HCT116 (cell line): Measurements from ENCODE around the gene ACTR3. TPM values are rescaled to one million over a fixed set of nuclear protein-coding genes. Genes with fewer than 3 reads are reported as not detected.
A peak's percentile ranks its signal among the peaks of the same experiment; 100 is the strongest.

Experiments used
- ATAC-seq: fragments of 200-7000 bp; cut with Tn5 transposase; 2 replicates; pipeline ENCODE4 v1.9.1; 2020; ENCODE audit warnings: mild to moderate bottlenecking, moderate library complexity
- BruUV-seq: library from RNA; stranded (reverse); fragments of 400-500 nt; replicated peaks from 2 replicates; lab custom pipeline; 2021; lab: Mats Ljungman, UMichigan
- CTCF ChIA-PET: fragments of 300-600 bp; sonication (Branson Sonifier 250); formaldehyde crosslinking; loops from one replicate; lab custom pipeline; 2021; ENCODE audit warnings: antibody characterized with exemption; lab: Charles Lee
- POLR2A ChIA-PET: fragments of 300-600, 350-600 bp; sonication (Branson Sonifier 250); formaldehyde crosslinking; loops from one replicate; lab custom pipeline; 2021; ENCODE audit warnings: antibody characterized with exemption; lab: Charles Lee
- RAD21 ChIA-PET, 2 experiments: fragments of 300-600 bp; sonication (Branson Sonifier 250); formaldehyde crosslinking; loops; one replicate each; lab custom pipeline; 2023; ENCODE audit warnings: low total read pairs in 2 of 2; ENCODE audit not compliant: uncharacterized antibody in 2 of 2, unreplicated experiment in 2 of 2, low non-redundant PET in 1 of 2; lab: Charles Lee
- DNase-seq: peaks from one replicate; pipeline ENCODE4 v3.0.0-alpha.2; 2010; ENCODE audit warnings: low read depth, low spot score
- H2AFZ ChIP-seq: fragments of 200-600 bp; shearing (Covaris generic), sonication (generic); 2 replicates; pipeline ENCODE4 v1.6.1; 2017; ENCODE audit warnings: low read depth, mixed run types, mixed read lengths, antibody characterized with exemption, low read length; ENCODE audit not compliant: poor library complexity, severe bottlenecking
- H3K27ac ChIP-seq: 2 replicates; pipeline ENCODE4 v1.5.1; 2012; ENCODE audit warnings: low read depth, low read length
- H3K27me3 ChIP-seq: fragments of 200-600 bp; sonication (generic); 2 replicates; pipeline ENCODE4 v1.6.1; 2016; ENCODE audit warnings: mixed run types, low read length, mixed read lengths; ENCODE audit not compliant: insufficient read depth
- H3K36me3 ChIP-seq, 2 experiments: fragments of 200-500 bp in 1 of 2; fragments of 200-600 bp in 1 of 2; sonication (Bioruptor generic) in 1 of 2; sonication (generic) in 1 of 2; 2 replicates each; pipeline versions ENCODE4 v1.5.1 to v1.6.1; 2014 to 2016; ENCODE audit warnings: low read length in 2 of 2, inconsistent platforms in 1 of 2, mixed read lengths in 1 of 2, mixed run types in 1 of 2; ENCODE audit not compliant: insufficient read depth in 2 of 2, control insufficient read depth in 1 of 2
- H3K4me1 ChIP-seq, 2 experiments: fragments of 200-600 bp in 1 of 2; sonication (generic) in 1 of 2; 2 replicates each; pipeline versions ENCODE4 v1.5.1 to v1.6.1; 2012 to 2017; ENCODE audit warnings: low read length in 2 of 2, inconsistent platforms in 1 of 2, mild to moderate bottlenecking in 1 of 2, mixed read lengths in 1 of 2, mixed run types in 1 of 2, moderate library complexity in 1 of 2; ENCODE audit not compliant: insufficient read depth in 2 of 2, control insufficient read depth in 1 of 2
- H3K4me2 ChIP-seq: fragments of 200-600 bp; sonication (generic); 2 replicates; pipeline ENCODE4 v1.6.1; 2017; ENCODE audit warnings: mixed run types, low read length, mixed read lengths
- H3K4me3 ChIP-seq, 2 experiments: fragments of 200-600 bp in 1 of 2; sonication (generic) in 1 of 2; replicated peaks in 1 of 2; 2 replicates each; pipeline ENCODE4 v1.5.1; 2011 to 2016; ENCODE audit warnings: low read length in 2 of 2, control low read depth in 1 of 2, low read depth in 1 of 2, mild to moderate bottlenecking in 1 of 2, mixed read lengths in 1 of 2, mixed run types in 1 of 2
- H3K79me2 ChIP-seq: fragments of 200-600 bp; sonication (generic); 2 replicates; pipeline ENCODE4 v1.6.1; 2017; ENCODE audit warnings: mild to moderate bottlenecking, mixed run types, low read length, moderate library complexity, mixed read lengths; ENCODE audit not compliant: insufficient read depth
- H3K9ac ChIP-seq: fragments of 200-600 bp; sonication (generic); 2 replicates; pipeline ENCODE4 v1.6.1; 2016; ENCODE audit warnings: low read length, mixed read lengths
- H3K9me2 ChIP-seq: fragments of 200-600 bp; sonication (generic), shearing (Covaris generic); 2 replicates; pipeline ENCODE4 v1.6.1; 2017; ENCODE audit warnings: mixed run types, mild to moderate bottlenecking, moderate library complexity; ENCODE audit not compliant: insufficient read depth
- H3K9me3 ChIP-seq, 2 experiments: fragments of 200-500 bp in 1 of 2; fragments of 200-600 bp in 1 of 2; sonication (Bioruptor generic) in 1 of 2; sonication (generic) in 1 of 2; 2 replicates each; pipeline ENCODE4 v1.6.1; 2014 to 2017; ENCODE audit warnings: low read length in 2 of 2, mixed read lengths in 2 of 2, inconsistent platforms in 1 of 2, low read depth in 1 of 2, mild to moderate bottlenecking in 1 of 2, mixed run types in 1 of 2, moderate library complexity in 1 of 2; ENCODE audit not compliant: control insufficient read depth in 1 of 2, insufficient read depth in 1 of 2
- H4K20me1 ChIP-seq: fragments of 200-600 bp; sonication (generic), shearing (Covaris generic); 2 replicates; pipeline ENCODE4 v1.6.1; 2017; ENCODE audit warnings: mixed run types, mild to moderate bottlenecking, moderate library complexity; ENCODE audit not compliant: insufficient read depth
- CBX3 ChIP-seq: IDR thresholded peaks from 2 replicates; pipeline ENCODE4 v1.6.1; 2012; ENCODE audit warnings: low read depth
- CEBPB ChIP-seq: IDR thresholded peaks from 2 replicates; pipeline ENCODE4 v1.6.1; 2012; ENCODE audit warnings: low read depth
- ELF1 ChIP-seq: IDR thresholded peaks from 2 replicates; pipeline ENCODE4 v1.6.1; 2012; ENCODE audit warnings: low read depth, borderline replicate concordance
- FOSL1 ChIP-seq: IDR thresholded peaks from 2 replicates; pipeline ENCODE4 v1.6.1; 2012; ENCODE audit warnings: low read depth
- JUND ChIP-seq: IDR thresholded peaks from 2 replicates; pipeline ENCODE4 v1.6.1; 2012
- MAX ChIP-seq: IDR thresholded peaks from 2 replicates; pipeline ENCODE4 v1.6.1; 2012
- POLR2AphosphoS5 ChIP-seq: IDR thresholded peaks from 2 replicates; pipeline ENCODE4 v1.6.1; 2011; ENCODE audit warnings: mild to moderate bottlenecking, low read depth, low read length, moderate library complexity
- RAD21 ChIP-seq: IDR thresholded peaks from 2 replicates; pipeline ENCODE4 v1.6.1; 2012; ENCODE audit warnings: low read depth, mild to moderate bottlenecking
- REST ChIP-seq: IDR thresholded peaks from 2 replicates; pipeline ENCODE4 v1.6.1; 2012; ENCODE audit warnings: low read depth
- SP1 ChIP-seq: IDR thresholded peaks from 2 replicates; pipeline ENCODE4 v1.6.1; 2012; ENCODE audit warnings: low read depth
- SRF ChIP-seq: IDR thresholded peaks from 2 replicates; pipeline ENCODE4 v1.6.1; 2012; ENCODE audit warnings: low read depth
- TCF7L2 ChIP-seq: IDR thresholded peaks from 2 replicates; pipeline ENCODE4 v1.7.0; 2011; ENCODE audit warnings: borderline replicate concordance, inconsistent platforms; ENCODE audit not compliant: insufficient read depth, insufficient read length; ENCODE audit errors: extremely low read depth
- YY1 ChIP-seq: IDR thresholded peaks from 2 replicates; pipeline ENCODE4 v1.6.1; 2011; ENCODE audit warnings: low read length, low read depth, moderate library complexity, mild to moderate bottlenecking; ENCODE audit not compliant: insufficient replicate concordance; ENCODE audit errors: extremely low read depth
- ZNF274 ChIP-seq: fragments of 200-500 bp; sonication (Bioruptor generic); IDR thresholded peaks from 2 replicates; pipeline ENCODE4 v1.6.1; 2014; ENCODE audit warnings: mild to moderate bottlenecking, low read depth, low read length, inconsistent platforms
- intact Hi-C: fragments of 100-400 bp; cut with micrococcal nuclease; formaldehyde crosslinking; loops from 2 replicates; pipeline ENCODE4 v1.10.0; 2022
- total RNA-seq: library from RNA; stranded (reverse); gene quantifications from one replicate; pipeline ENCODE4 v1.2.1, GENCODE V29; 2021; ENCODE audit not compliant: unreplicated experiment

The ACTR3 gene
- total RNA-seq, 1 experiment from 2014 or later, result 232 TPM

- POLR2A ChIA-PET, result interaction anchor here (1.2 kb wide), 1 partner anchor 121 kb away, joined by 4 read pairs; the partner anchor contains the start of gene SLC35F5
- peak overlapping the region; percentile 56 for H2AFZ ChIP-seq
- CTCF ChIA-PET, result no interaction called here
Measured at GRCh38 chr2:113877711-113878598, 11.9 kb upstream of the ACTR3 start.

More at GRCh38 chr2:113877711-113878598, 11.9 kb upstream of the ACTR3 start:
- H3K9me2 ChIP-seq, result no peaks in the 10 kb centered on the region
- peak; percentile 85 for DNase-seq
- TF ChIP-seq RAD21 (peak; percentile 25; the same call in 1 of the 2 replicates), MAX (peak; percentile 39; the same call in 1 of the 2 replicates), TCF7L2 (peak; percentile 96), SRF (peak; percentile 59), ZNF274 (no peak), FOSL1 (peak; percentile 76), POLR2AphosphoS5 (0 out of 2 replicates have a peak, but pooled peaks have one; percentile 13), CBX3 (peak; percentile 76), REST (no peak), JUND (peak; percentile 81), ELF1 (no peak; the same call in 1 of the 2 replicates), CEBPB (peak; percentile 53; the same call in 1 of the 2 replicates), SP1 (peak; percentile 88), YY1 (no peak)
- H3K27ac ChIP-seq, result peak overlapping the region; percentile 79
- H3K27me3 ChIP-seq, result no peaks in the 10 kb centered on the region
- no peaks in the 10 kb centered on the region for H3K9me3 ChIP-seq
- RAD21 ChIA-PET, result interaction anchor here in 1 of 2 experiments (1.5 kb wide), 1 partner anchor 122 kb away, joined by 4 read pairs; the partner anchor contains the start of gene SLC35F5
- peaks cover 36 to 39% of the 10 kb centered on the region in 2 experiments for H3K4me1 ChIP-seq
- intact Hi-C loops, result loop anchor here (1.0 kb wide), 1 partner anchor 11 kb away; no protein-coding TSS in a partner anchor
- no TSS peak for BruUV-seq
- peak overlapping the region; percentile 78 for H3K4me2 ChIP-seq
- H3K79me2 ChIP-seq, result no peaks in the 10 kb centered on the region
- no peaks in the 10 kb centered on the region for H4K20me1 ChIP-seq
- ATAC-seq, result peak; percentile 72
- peak overlapping the region in 1 of 2 experiments; percentile 44; a peak in 3 of 4 replicates for H3K4me3 ChIP-seq
- H3K9ac ChIP-seq, result peak overlapping the region; percentile 38
- no peaks in the 10 kb centered on the region for H3K36me3 ChIP-seq
